GM18870 (cell line): ENCODE results near the gene ANKRD34B.
A peak's percentile ranks its signal among the peaks of the same experiment; 100 is the strongest.

ENCODE experiments used
- ATAC-seq: cut with Tn5 transposase; IDR thresholded peaks from one replicate; pipeline ENCODE4 v1.9.1; 2021; ENCODE audit warnings: moderate library complexity; ENCODE audit not compliant: unreplicated experiment

The ANKRD34B gene

DNA sequence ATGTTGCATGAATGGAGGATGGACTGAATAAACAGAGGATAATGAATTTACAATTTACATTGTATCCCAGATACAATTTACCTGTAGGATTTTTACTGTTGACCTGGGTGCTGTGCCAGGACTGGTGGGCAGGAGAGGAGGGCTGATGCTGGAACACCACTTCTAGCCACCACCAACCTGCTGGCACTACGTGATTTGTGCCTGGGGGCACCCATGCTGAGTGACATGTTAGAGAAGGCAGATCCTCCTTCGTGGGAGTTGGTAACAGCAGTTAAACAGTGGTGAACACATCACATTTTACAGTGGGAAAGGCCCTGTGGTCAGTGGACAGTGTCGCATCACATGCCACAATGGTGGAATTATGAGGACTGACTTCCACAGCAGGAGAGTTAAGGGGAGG is 3.0 kb upstream of the ANKRD34B start:
- ATAC-seq, result no peak

DNA sequence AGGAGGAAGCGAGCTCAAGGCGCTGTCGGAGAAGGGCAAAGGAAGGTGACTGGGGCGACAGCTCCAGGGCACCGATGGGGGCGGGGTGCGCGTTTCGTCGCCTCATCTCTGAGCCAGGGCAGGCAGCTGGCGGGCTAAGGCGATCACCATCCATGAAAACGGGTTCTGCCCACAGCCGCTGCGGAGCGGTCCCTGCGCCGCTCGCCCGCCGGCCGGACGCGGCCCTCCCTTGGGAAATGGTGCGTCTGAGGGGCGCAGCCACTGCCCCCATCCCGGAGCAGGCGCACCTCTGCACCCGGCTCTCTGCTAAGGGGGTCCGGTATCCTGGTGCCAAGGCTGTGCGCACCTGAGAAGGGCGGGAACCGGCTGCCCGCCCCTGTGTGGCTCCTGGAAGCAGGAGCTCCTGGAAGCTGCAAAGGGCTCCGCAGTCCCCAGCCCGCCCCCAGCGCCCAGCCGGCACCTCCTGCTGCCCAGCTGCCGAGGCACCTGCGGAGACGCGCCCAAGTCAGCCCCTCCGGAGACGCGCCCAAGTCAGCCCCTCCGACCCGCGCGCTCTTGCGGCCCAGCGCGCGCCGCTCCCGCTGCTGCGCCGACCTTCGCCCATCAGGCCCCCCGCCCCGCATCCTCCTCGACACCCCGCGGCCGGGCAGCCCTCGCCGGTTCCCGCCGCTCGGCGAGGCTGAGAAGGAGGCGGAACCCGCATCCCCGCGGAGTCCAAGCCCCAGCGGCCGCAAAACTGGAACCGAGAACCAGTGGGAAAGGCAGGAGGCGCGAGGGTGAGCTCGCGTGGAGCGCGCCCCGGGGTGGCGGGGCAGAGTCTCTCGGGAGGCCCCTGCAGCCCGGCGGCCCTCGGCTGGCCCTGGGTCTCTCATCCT is 757 bp downstream of the ANKRD34B start:
- no peak for ATAC-seq

DNA sequence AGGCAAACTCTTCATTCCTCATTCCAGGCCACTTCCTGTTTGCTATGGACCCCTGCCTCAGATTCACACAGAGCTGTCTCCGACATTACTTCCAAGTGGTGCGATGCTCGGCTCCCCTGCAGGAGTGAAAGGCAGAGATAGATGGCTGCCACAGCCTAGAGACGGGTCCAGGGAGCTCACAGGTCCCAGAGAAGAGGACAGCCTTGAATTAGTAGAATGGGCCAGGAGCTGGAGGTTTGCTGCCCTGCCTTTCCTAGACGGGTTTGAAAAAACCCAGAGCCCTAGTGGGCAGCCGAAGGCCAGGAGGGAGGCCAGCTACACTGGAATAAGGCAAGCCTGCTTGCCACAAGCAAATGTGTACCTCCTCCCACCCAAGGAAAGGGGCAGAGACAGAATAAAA is 1.8 kb downstream of the ANKRD34B start:
- ATAC-seq, result no peak

DNA sequence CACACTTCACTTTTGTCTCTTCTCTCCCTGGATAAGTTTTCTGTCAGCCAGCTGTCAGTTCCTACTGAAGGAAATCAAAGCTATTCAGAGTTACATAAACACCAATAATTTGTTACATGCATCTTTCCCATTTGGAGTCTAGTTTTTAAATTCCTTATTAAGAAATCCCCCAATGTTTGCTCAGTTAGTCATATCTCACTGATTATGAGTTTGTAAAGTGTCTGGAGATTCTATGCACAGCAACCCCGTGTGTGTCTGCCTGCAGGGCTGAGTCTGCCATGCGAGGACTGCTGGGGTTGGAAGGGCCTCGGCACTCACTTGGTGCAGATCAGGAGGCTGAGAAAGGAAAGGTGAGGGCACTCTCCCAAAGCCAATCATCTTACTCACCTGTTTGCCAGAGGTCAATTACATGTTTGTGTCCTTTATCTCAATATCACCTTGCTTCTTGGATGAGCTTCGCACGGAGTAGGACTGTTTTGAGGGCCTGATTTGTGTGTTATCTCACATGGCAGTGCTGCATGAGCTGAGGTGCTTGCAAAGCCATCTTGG is 3.3 kb downstream of the ANKRD34B start:
- no peak for ATAC-seq

DNA sequence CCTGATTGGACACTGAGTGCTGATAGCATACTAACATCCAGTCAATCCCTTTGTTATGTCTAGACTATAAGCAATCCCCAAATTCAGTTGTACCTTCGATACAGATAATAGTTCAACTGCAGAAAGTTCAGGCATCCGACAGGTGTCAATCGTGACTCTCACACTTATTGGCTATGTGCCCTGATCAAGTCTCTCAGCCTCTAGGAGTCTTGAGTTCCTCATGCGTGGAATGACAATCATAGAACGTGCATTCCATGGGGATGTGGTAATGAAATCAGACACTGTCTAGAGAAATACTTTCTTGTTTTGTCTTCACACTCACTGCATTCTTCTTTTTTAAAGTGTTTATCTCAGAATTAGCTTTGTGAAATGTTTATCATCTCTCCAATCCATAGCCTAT is 4.8 kb downstream of the ANKRD34B start:
- no peak for ATAC-seq

DNA sequence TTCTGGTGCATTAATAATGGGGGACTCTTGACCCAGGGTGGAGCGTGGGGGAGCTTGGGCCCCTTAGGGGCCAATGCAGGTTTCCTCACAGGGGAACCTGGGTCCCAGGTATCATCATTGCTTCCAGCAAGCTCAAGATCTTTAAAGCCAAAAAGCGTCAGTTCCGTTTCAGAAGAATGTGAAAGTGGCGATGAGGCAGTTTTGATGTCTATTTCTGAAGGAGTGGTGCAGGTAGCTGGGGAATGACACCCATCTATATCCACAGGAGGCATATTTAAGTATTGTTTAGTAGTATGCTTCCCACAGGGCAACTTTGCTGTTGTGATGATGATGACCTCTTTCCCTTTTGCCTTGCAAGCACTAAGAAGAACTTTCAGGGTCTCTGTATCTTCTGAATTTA is 10.8 kb downstream of the ANKRD34B start:
- ATAC-seq, result no peak

DNA sequence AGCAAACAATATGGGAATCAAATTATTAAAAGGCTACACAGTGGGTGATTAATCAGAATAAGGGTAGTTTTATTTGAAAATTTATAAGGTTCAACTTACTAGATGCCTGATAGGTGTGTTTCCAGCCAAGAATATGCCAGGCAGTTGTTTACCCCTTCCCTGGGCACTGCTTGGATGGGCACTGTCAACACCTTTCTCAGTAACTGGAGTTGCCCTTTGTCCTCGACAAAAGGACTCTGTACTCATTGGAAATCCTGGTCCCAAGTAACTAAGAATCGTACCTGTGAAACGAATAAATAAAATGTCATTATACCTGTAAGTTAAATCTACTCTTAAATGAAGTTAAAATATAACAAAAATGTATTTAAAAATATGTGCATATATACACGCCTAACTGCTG is 15.0 kb downstream of the ANKRD34B start:
- ATAC-seq, result no peak

DNA sequence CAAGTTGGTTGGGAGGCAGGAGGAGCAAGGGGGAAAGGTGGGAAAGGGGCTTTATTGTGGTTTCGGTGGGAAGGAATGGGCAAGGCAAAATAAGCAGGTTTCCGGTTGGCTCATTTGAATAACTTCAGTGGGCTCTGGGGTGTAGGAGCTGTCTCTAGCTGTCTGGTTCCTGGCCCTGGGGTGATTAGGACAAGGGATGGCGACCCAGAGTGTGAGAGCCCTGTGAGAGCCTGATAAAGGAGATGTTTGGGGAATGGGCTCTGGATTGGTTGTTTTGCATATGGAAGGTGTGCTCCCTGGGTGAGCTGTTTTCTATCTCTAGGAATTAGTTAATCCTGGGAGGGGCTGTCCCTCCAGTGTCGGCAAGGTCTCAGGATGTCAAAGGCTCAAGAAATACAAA is 15.4 kb downstream of the ANKRD34B start:
- ATAC-seq, result no peak

DNA sequence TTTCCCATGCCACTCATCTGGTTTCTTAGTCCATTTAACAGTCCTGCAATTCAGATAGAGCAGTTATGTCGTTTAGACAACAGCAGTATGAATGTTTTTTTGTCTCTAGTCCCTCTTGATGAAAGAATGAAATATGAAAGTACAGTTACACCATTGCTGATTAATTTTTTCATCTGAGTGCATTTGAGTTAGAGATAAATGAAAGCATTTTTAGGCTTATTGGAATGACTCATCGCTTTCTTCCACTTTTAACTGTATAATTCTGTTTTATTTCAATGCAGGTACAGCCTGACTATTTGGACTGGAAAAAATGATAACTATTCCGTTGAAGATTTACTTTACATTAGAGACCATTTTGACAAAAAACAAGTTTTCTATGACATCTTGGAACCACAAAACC is 28.7 kb downstream of the ANKRD34B start:
- ATAC-seq, result no peak

DNA sequence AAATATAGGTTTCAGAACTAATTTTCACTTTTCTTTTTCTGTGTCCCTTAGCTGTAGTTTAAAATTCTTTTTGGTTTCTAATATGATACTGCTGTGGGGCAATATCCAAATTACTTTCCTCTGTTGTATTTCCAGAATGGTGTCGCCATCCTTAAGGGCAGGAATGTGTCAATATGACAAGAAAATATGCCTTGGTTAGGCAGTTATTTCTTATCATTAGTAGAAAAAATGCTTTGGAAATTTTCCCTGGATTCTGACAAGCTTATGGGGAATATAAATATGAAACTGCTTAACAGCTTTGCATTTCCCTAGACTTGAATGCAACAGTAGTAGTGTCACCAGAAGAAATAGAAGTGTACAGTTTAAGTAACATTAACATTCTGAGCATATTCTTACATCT is 29.4 kb downstream of the ANKRD34B start:
- no peak for ATAC-seq

DNA sequence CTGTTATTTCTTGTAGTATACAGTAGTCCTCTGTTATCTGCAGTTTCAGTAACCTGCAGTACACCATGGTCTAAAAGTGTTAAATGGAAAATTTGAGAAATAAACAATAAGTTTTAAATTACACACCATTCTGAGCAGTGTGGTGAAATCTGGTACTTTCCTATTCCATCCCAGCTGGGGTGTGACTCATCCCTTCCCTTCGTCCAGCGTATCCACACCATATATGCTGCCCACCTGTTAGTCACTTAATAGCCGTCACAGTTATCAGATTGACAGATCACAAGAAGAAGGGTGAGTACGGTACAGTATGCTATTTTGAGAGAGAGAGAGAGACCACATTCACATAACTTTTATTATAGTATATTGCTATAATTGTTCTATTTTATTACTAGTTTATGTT is 53.3 kb downstream of the ANKRD34B start:
- ATAC-seq, result peak; percentile 90

DNA sequence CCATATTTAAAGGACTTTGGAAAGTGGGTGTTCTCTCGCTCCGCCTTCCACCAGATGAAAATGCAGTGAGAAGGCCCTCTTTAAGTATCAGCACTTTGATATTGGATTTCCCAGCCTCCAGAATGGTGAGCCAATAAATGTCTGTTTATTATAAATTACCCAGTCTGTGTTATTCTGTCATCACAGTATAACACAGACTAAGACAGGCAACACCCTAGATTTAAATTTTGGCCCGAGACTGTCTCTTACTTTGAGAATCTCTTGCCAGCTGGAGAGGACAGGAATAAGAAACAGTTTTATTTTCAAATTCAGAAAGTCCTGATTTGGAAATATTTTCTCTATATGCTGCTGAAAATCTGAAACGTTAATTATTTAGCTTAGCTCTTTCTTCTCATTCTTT is 60.7 kb downstream of the ANKRD34B start:
- ATAC-seq, result no peak

DNA sequence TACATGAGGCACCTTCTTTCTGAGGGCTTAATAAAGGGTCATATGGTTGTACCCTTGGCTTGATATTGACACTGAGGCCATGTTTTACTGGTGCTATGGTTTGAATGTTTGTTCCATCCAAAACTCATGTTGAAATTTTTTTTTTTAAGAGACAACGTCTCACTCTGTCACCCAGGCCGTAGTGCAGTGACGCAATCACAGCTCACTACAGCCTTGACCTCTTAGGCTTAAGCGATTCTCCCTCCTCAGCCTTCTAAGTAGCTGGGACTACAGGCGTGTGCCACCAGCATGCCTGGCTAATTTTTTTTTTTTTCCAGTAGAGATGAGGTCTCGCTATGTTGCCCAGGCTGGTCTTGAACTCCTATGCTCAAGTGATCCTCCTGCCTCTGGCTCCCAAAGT is 61.2 kb downstream of the ANKRD34B start:
- ATAC-seq, result no peak

DNA sequence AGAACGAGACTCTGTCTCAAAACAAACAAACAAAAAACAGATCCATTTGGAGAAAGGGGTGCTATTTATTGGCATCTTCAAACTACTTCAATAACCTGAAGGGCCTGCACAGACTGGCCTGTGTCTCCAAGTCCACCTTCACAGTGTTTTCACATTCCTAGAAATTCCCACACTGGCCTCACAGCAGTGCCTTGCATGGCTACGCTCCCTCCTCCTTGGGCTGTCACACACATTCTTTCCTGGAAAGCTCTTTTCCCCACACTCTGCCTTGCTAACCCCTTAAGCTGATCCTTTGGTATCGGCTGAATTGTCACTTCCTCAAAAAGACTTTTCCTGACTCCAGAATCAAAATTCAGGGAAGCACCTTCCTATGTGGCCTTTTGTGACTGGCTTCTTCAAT is 62.4 kb downstream of the ANKRD34B start:
- no peak for ATAC-seq
